SK-N-SH treated with all-trans-retinoic acid at 6 μM for 48 hours (cell line): ENCODE results near the gene PIK3R1.

ENCODE experiments used
- ATAC-seq: fragments of 200-7000 bp; cut with Tn5 transposase; 3 replicates; pipeline ENCODE4 v1.9.1; 2020; ENCODE audit warnings: mild to moderate bottlenecking, moderate library complexity
- ARNTL ChIP-seq: fragments of 450-650 bp; formaldehyde crosslinking; IDR thresholded peaks from 2 replicates; pipeline ENCODE4 v1.5.0; 2020; ENCODE audit warnings: low read depth, mild to moderate bottlenecking, moderate library complexity, borderline replicate concordance
- BACH2 ChIP-seq: fragments of 250-450 bp; sonication (Bioruptor Pico); IDR thresholded peaks from 2 replicates; pipeline ENCODE4 v1.9.0; 2021; ENCODE audit warnings: mild to moderate bottlenecking, borderline replicate concordance
- CREB5 ChIP-seq: fragments of 250-450 bp; sonication (Bioruptor Pico); IDR thresholded peaks from 2 replicates; pipeline ENCODE4 v1.5.1; 2020; ENCODE audit warnings: low read depth, mild to moderate bottlenecking, moderate library complexity
- CSDC2 ChIP-seq: fragments of 250-450 bp; sonication (Bioruptor Pico); IDR thresholded peaks from 2 replicates; pipeline ENCODE4 v1.5.0; 2020; ENCODE audit warnings: mild to moderate bottlenecking, moderate library complexity
- GLIS3 ChIP-seq: fragments of 250-450 bp; sonication (Bioruptor Pico); IDR thresholded peaks from 2 replicates; pipeline ENCODE4 v1.5.0; 2020; ENCODE audit warnings: mild to moderate bottlenecking, moderate library complexity
- ISL1 ChIP-seq: fragments of 250-450 bp; sonication (Bioruptor Pico); IDR thresholded peaks from 2 replicates; pipeline ENCODE4 v2.1.2; 2022; ENCODE audit warnings: mild to moderate bottlenecking, moderate library complexity
- POU6F1 ChIP-seq: fragments of 250-450 bp; sonication (Bioruptor Pico); IDR thresholded peaks from 2 replicates; pipeline ENCODE4 v1.8.0; 2021; ENCODE audit warnings: low read depth, mild to moderate bottlenecking, moderate library complexity, borderline replicate concordance
- TCF4 ChIP-seq: fragments of 250-450 bp; sonication (Bioruptor Pico); IDR thresholded peaks from 2 replicates; pipeline ENCODE4 v1.8.0; 2021; ENCODE audit warnings: mild to moderate bottlenecking, moderate library complexity, borderline replicate concordance
- TOX ChIP-seq: fragments of 250-450 bp; sonication (Bioruptor Pico); IDR thresholded peaks from 2 replicates; pipeline ENCODE4 v1.8.0; 2021; ENCODE audit warnings: mild to moderate bottlenecking, moderate library complexity, borderline replicate concordance
- TSHZ2 ChIP-seq: fragments of 250-450 bp; sonication (Bioruptor Pico); IDR thresholded peaks from 2 replicates; pipeline ENCODE4 v1.5.0; 2020; ENCODE audit warnings: mild to moderate bottlenecking, moderate library complexity
- ZC3H10 ChIP-seq: fragments of 250-450 bp; sonication (Bioruptor Pico); IDR thresholded peaks from 2 replicates; pipeline ENCODE4 v1.5.1; 2021; ENCODE audit warnings: mild to moderate bottlenecking, moderate library complexity
- ZFP3 ChIP-seq: fragments of 250-450 bp; sonication (Bioruptor Pico); IDR thresholded peaks from 2 replicates; pipeline ENCODE4 v1.5.0; 2020; ENCODE audit warnings: mild to moderate bottlenecking, moderate library complexity
- ZFP30 ChIP-seq: fragments of 450-650 bp; formaldehyde crosslinking; IDR thresholded peaks from 2 replicates; pipeline ENCODE4 v1.5.0; 2022; ENCODE audit warnings: mild to moderate bottlenecking, moderate library complexity
- ZNF565 ChIP-seq: fragments of 450-650 bp; formaldehyde crosslinking; conservative IDR thresholded peaks from 2 replicates; pipeline ENCODE4 v1.5.0; 2020; ENCODE audit warnings: low read depth, mild to moderate bottlenecking, moderate library complexity
- ZNF70 ChIP-seq: fragments of 450-650 bp; formaldehyde crosslinking; IDR thresholded peaks from 2 replicates; pipeline ENCODE4 v1.5.0; 2020; ENCODE audit warnings: mild to moderate bottlenecking, moderate library complexity
- ZNF8 ChIP-seq: fragments of 450-650 bp; formaldehyde crosslinking; IDR thresholded peaks from 2 replicates; pipeline ENCODE4 v1.5.0; 2020; ENCODE audit warnings: mild to moderate bottlenecking, moderate library complexity

PIK3R1 gene

GRCh38 chr5:68249520-68249919, 34.0 kb downstream of the PIK3R1 start:
- no peak for ATAC-seq
- TF ChIP-seq ZFP3 (CRISPR knock-in tag) (no peak), ZFP30 (CRISPR knock-in tag) (no peak), ARNTL (CRISPR knock-in tag) (no peak), ZC3H10 (CRISPR knock-in tag) (no peak), GLIS3 (CRISPR knock-in tag) (no peak), ISL1 (CRISPR knock-in tag) (no peak), TSHZ2 (no peak), ZNF70 (CRISPR knock-in tag) (no peak), TOX (CRISPR knock-in tag) (no peak), CSDC2 (CRISPR knock-in tag) (no peak), BACH2 (CRISPR knock-in tag) (no peak), CREB5 (CRISPR knock-in tag) (no peak), ZNF565 (no peak)

GRCh38 chr5:68250661-68251298, 35.2 kb downstream of the PIK3R1 start:
- TF ChIP-seq ISL1 (CRISPR knock-in tag) = no peak
- TF ChIP-seq ARNTL (CRISPR knock-in tag) = no peak
- TF ChIP-seq POU6F1 (CRISPR knock-in tag) = no peak
- ATAC-seq = no peak

GRCh38 chr5:68251386-68251785, 35.8 kb downstream of the PIK3R1 start:
- ATAC-seq = peak; percentile 6; the same call in 1 of the 3 replicates
- TF ChIP-seq CREB5 (CRISPR knock-in tag) (no peak), GLIS3 (CRISPR knock-in tag) (no peak), TSHZ2 (no peak)

- peak; percentile 80 for ATAC-seq
- 0 out of 2 replicates have a peak, but pooled peaks have one; percentile 27 for TF ChIP-seq TSHZ2
- TF ChIP-seq ZNF8 (CRISPR knock-in tag) = no peak
- peak; percentile 70; the same call in 1 of the 2 replicates for TF ChIP-seq TCF4 (CRISPR knock-in tag)
These were observed 36.4 kb downstream of the PIK3R1 start for GRCh38 chr5:68251804-68252522.
